Thyroid gland (tissue), 4 donors: ENCODE measurements around the gene ARMC10.

Experiments used
- POLR2A ChIP-seq, 2 donors: fragments of 450-650 bp; IDR thresholded peaks; one replicate each; pipeline ENCODE4 v1.6.1; 2017; ENCODE audit warnings: antibody characterized with exemption in 2 of 2, mild to moderate bottlenecking in 2 of 2, moderate library complexity in 1 of 2
- TF ChIP-seq, protein P1 (sequence below), 6 experiments: fragments of 200-600 bp in 3 of 6; fragments of 450-650 bp in 3 of 6; sonication (generic) in 3 of 6; IDR thresholded peaks; one replicate each; pipeline ENCODE4 v1.5.1; 2016 to 2019; ENCODE audit warnings: antibody characterized with exemption in 6 of 6, mild to moderate bottlenecking in 2 of 6, inconsistent platforms in 1 of 6, moderate library complexity in 1 of 6

DNA sequence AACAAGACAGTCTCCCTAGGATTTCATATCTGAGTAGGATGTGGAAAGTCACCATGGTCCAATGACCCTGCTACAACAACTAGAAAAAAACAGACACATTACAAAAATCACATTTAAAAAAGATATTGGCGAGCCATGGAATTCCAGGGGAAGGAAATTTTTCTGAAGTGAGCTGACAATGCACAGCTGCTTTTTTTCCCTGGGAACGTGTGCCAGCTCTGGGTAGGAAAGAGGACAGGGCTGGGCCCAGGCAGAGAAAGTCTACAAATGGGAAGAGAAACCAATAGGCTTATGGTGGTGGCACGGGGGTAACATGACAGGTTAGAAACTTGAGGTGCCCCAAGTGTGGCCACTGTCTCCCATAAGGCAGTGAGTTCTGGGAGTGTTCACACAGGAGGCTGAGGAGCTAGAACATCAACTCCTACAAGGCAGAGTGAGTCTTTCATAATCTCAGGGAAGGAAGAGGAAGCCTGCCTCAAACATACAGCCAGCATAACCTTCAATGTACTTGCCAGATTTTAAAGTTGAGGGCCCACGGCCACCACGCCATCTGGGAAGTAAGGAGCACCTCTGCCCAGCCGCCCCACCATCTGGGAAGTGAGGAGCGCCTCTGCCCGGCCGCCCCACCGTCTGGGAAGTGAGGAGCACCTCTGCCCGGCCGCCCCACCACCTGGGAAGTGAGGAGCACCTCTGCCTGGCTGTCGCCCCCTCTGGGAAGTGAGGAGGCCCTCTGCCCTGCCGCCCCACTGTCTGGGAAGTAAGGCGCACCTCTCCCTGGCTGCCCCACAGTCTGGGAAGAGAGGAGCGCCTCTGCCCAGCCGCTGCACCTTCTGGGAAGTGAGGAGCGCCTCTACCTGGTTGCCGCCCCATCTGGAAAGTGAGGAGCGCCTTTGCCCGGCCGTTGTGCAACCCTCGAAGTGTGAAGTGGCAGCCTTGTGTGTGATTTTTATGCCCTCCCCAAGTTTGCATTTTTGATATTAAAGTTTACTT lies 6.2 kb upstream of the ARMC10 start:
- TF ChIP-seq, protein P1, sequence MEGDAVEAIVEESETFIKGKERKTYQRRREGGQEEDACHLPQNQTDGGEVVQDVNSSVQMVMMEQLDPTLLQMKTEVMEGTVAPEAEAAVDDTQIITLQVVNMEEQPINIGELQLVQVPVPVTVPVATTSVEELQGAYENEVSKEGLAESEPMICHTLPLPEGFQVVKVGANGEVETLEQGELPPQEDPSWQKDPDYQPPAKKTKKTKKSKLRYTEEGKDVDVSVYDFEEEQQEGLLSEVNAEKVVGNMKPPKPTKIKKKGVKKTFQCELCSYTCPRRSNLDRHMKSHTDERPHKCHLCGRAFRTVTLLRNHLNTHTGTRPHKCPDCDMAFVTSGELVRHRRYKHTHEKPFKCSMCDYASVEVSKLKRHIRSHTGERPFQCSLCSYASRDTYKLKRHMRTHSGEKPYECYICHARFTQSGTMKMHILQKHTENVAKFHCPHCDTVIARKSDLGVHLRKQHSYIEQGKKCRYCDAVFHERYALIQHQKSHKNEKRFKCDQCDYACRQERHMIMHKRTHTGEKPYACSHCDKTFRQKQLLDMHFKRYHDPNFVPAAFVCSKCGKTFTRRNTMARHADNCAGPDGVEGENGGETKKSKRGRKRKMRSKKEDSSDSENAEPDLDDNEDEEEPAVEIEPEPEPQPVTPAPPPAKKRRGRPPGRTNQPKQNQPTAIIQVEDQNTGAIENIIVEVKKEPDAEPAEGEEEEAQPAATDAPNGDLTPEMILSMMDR (IDR thresholded peaks at IDR 0.05): no peak
- no peak for TF ChIP-seq POLR2A (IDR thresholded peaks at IDR 0.05)
